Heart right ventricle (tissue), 16 donors: ENCODE measurements around the gene EGFR. TPM values are rescaled to one million over a fixed set of nuclear protein-coding genes. Genes with fewer than 3 reads are reported as not detected.
A peak's percentile ranks its signal among the peaks of the same experiment; 100 is the strongest.

Source experiments
- ATAC-seq, 8 donors: fragments of 200-7000 bp; cut with Tn5 transposase; one replicate each; pipeline ENCODE4 v1.9.1; 2020; ENCODE audit warnings: mild to moderate bottlenecking in 8 of 8, moderate library complexity in 8 of 8, moderate number of reproducible peaks in 1 of 8
- DNase-seq, 2 donors: peaks; one replicate each; pipeline ENCODE4 v3.0.0-alpha.2; 2020
- H3K27ac ChIP-seq, 10 donors: fragments of 200-600 bp; sonication (generic) in 2 of 10; one replicate each; pipeline versions ENCODE4 v1.5.0 to v1.8.0; 2020 to 2022; ENCODE audit warnings: mild to moderate bottlenecking in 3 of 10
- H3K27me3 ChIP-seq, 7 donors: fragments of 200-600 bp; one replicate each; pipeline ENCODE4 v1.8.0; 2021 to 2022; ENCODE audit warnings: mild to moderate bottlenecking in 2 of 7
- H3K36me3 ChIP-seq, 9 donors: fragments of 200-600 bp; sonication (generic) in 1 of 9; one replicate each; pipeline versions ENCODE4 v1.5.0 to v1.8.0; 2020 to 2022; ENCODE audit warnings: mild to moderate bottlenecking in 2 of 9
- H3K4me1 ChIP-seq, 9 donors: fragments of 200-600 bp; sonication (generic) in 1 of 9; one replicate each; pipeline versions ENCODE4 v1.5.0 to v1.8.0; 2020 to 2022; ENCODE audit warnings: mild to moderate bottlenecking in 4 of 9
- H3K4me3 ChIP-seq, 10 donors: fragments of 200-600 bp; sonication (generic) in 2 of 10; one replicate each; pipeline versions ENCODE4 v1.5.0 to v1.8.0; 2020 to 2022; ENCODE audit warnings: mild to moderate bottlenecking in 7 of 10, moderate library complexity in 2 of 10
- H3K9me3 ChIP-seq, 11 donors: fragments of 200-600 bp in 10 of 11; sonication (generic) in 2 of 11; one replicate each; pipeline versions ENCODE4 v1.5.0 to v1.8.0; 2013 to 2022; ENCODE audit warnings: mild to moderate bottlenecking in 2 of 11, control low read depth in 1 of 11, moderate library complexity in 1 of 11
- WGBS, 2 donors: extraction: QIAGEN DNeasy Blood & Tissue Kit; methylation state at CpG; one replicate each; pipeline ENCODE4 v1.1.7; 2013; ENCODE audit warnings: inconsistent platforms in 1 of 2; 5-methylcytosine and 5-hydroxymethylcytosine counted together
- intact Hi-C, 10 donors: fragments of 100-400 bp; cut with DNase I; formaldehyde crosslinking; loops; one replicate each; pipeline versions ENCODE4 v1.11.1 to v1.14.2; 2022
- polyA plus RNA-seq, 2 donors: library from polyadenylated mRNA; stranded (reverse); fragments of 200-250 nt; gene quantifications; one replicate each; pipeline ENCODE4 v1.2.3, GENCODE V29; 2013
- total RNA-seq, 10 donors: library from RNA; stranded (reverse); fragmentation: NEBNext Ultra II Directional in 3 of 10; extraction: Animal tissue kit (Norgen Biotek cat#: 25700) in 3 of 10; gene quantifications; one replicate each; pipeline versions ENCODE4 v1.2.1 to v1.2.4, GENCODE V29; 2021 to 2023
- TF ChIP-seq, protein P1 (sequence below), 9 donors: fragments of 200-600 bp; sonication (generic) in 2 of 9; IDR thresholded peaks; one replicate each; pipeline versions ENCODE4 v1.5.0 to v1.8.0; 2021 to 2022; ENCODE audit warnings: antibody characterized with exemption in 9 of 9, mild to moderate bottlenecking in 5 of 9, moderate library complexity in 1 of 9
- donor health status: Arrhythmogenic right ventricular cardiomyopathy.
- donor health status: ischemic (EF 13 %, LVEDD 7.1; RV severe dilation, severe dysfunction).
- donor health status: healthy with polysubstance abuse.
- donor health status: DM: no; HTN: yes; CAD: no.
- donor health status: DM: no; HTN: no; CAD: no.
- donor health status: ischemic (EF 25% LVEDD 6.9; RV normal size, moderate dysfunction).
- donor health status: ischemic (EF 25% LVEDD 5.7; RV mildly dilated, moderate dysfunction).
- donor health status: healthy.
- donor health status: DM: yes; HTN: yes; CAD: no.
- donor health status: Ischemic cardiomyopathy.
- donor health status: ischemic (EF 35%, LVEDD 5.7; RV mildly dilated, moderate dysfunction).
- donor health status: nonischemic (EF 11% LVEDD 7.7; RV severe dilation, severe dysfunction).
- donor health status: DM: yes; HTN: yes; CAD: no.
- donor health status: PGD.
- donor health status: ischemic (EF 29% LVEDD 5.4; RV normal size, mild dysfunction).
- donor health status: nonischemic (EF 23%, LVEDD 6.1; RV moderate dilation, normal function).

Gene EGFR
- total and polyA plus RNA-seq, 12 donors, result 1.9 to 13.5 (median 7.6) TPM

- ATAC-seq (no peak), DNase-seq (no peak)
- Histone ChIP-seq H3K9me3 (no peaks in the 10 kb centered on the region), H3K4me3 (no peak overlapping the region), H3K27me3 (no peaks in the 10 kb centered on the region), H3K27ac (peak overlapping the region in 1 of 10 donors; percentile 31), H3K4me1 (peaks cover 13 to 34% (median 22%) of the 10 kb centered on the region in 9 donors), H3K36me3 (peaks cover 0 to 53% (median 0%) of the 10 kb centered on the region in 9 donors)
- intact Hi-C loops, result loop anchor here in 2 of 10 donors (5.0 kb wide), 2 partner anchors 53 to 168 kb away; partner anchors contain the start of gene EGFR (in 1 of the 2)
- 88 to 92% methylated on average over 8 of the region's 8 CpGs for WGBS, 2 donors
- TF ChIP-seq, protein P1, sequence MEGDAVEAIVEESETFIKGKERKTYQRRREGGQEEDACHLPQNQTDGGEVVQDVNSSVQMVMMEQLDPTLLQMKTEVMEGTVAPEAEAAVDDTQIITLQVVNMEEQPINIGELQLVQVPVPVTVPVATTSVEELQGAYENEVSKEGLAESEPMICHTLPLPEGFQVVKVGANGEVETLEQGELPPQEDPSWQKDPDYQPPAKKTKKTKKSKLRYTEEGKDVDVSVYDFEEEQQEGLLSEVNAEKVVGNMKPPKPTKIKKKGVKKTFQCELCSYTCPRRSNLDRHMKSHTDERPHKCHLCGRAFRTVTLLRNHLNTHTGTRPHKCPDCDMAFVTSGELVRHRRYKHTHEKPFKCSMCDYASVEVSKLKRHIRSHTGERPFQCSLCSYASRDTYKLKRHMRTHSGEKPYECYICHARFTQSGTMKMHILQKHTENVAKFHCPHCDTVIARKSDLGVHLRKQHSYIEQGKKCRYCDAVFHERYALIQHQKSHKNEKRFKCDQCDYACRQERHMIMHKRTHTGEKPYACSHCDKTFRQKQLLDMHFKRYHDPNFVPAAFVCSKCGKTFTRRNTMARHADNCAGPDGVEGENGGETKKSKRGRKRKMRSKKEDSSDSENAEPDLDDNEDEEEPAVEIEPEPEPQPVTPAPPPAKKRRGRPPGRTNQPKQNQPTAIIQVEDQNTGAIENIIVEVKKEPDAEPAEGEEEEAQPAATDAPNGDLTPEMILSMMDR (IDR thresholded peaks at IDR 0.05), result no peak
Measured at GRCh38 chr7:55185321-55185802, 166.5 kb downstream of the EGFR start.

DNA sequence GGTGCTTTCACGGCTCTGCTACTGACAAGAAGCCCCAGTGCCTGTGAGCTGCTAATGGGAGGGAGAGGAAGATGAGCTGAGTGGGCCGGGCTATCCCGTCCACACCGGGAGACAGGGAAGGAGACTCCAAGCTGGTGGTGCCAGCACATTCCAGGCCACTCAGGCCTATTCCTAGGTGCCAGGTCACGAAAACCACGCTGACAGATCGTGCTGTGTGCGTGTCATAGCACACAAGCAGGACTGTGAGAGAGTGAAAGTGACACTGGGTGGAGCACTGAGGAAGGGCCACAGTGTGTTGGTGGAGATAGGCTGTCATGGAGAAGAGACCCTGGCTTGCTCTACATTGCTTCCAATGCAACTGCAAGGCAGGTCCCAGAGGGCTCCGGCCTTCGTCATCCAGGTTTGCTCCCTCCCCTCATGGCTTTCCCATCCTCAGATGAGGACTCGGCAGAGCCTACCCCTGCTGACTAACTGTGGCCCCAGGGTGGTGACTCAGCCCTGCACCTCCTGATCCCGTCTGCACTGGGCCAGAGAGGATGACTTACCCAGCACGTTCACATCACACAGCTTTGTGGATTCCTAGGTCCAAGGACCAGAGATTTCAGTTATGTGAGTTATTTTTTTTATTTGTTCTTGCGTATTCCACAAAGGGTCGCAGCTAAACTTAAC lies 167.3 kb downstream of the EGFR start:
- WGBS, 2 donors, result 92 to 94% methylated on average over 15 of the region's 15 CpGs
- TF ChIP-seq, protein P1 (IDR thresholded peaks at IDR 0.05), result no peak
- peaks cover 13 to 39% (median 22%) of the 10 kb centered on the region in 9 donors for H3K4me1 ChIP-seq
- DNase-seq (no peak), ATAC-seq (peak in 1 of 8 donors; percentile 75)
- H3K4me3 ChIP-seq, result no peak overlapping the region
- H3K36me3 ChIP-seq, result peaks cover 0 to 46% (median 0%) of the 10 kb centered on the region in 9 donors
- peak overlapping the region in 1 of 10 donors; percentile 31 for H3K27ac ChIP-seq
- H3K27me3 ChIP-seq, result no peaks in the 10 kb centered on the region
- H3K9me3 ChIP-seq, result no peaks in the 10 kb centered on the region
- intact Hi-C loops, result loop anchor here in 2 of 10 donors (5.0 kb wide), 2 partner anchors 54 to 169 kb away; partner anchors contain the start of gene EGFR (in 1 of the 2)

DNA sequence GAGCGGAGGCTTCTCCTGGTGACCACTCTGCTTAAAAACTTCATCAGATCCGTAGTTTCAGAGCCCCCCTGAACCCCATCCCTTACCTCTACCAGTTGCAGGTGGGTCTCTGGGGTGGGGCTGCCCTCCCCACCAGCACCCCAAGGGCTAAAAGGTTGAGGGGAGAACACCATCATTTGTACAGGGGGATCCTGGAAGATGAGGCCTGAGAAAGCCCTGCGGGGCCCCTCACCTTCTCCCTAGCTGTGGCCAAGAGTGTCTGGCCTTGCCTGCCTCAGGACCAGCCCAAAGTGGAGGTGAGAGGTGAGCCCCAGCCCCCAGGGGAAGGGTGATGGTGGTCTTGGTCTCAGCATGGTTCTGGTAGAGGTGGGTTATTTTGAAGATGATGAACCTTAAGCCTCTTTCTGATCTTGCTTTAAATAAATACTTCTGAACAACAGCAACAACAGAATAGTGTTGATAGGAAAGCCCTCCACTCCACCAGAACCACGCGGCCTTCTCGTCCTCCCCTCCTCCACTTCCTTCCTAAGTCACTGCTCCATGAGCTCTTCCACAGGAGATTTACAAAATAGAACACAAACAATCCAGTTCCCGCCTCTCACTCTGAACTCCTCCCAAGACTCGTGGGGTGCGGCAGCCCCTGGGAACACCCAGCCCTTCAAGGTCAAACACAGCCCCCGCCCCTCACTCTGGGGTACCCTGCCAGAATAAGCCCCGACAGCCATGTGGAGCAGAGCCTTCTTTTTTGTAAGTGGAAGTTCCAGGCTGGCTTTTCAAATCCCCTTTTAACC lies 169.1 kb downstream of the EGFR start:
- H3K27me3 ChIP-seq, result no peaks in the 10 kb centered on the region
- peak overlapping the region in 8 of 10 donors; percentile 37 to 79 (median 66) for H3K27ac ChIP-seq
- TF ChIP-seq, protein P1 (IDR thresholded peaks at IDR 0.05), result no peak
- no peak overlapping the region for H3K4me3 ChIP-seq
- no peaks in the 10 kb centered on the region for H3K9me3 ChIP-seq
- ATAC-seq, result peak in 6 of 8 donors; percentile 37 to 79 (median 66)
- DNase-seq, result peak; percentile 46 to 66
- peaks cover 0 to 40% (median 0%) of the 10 kb centered on the region in 9 donors for H3K36me3 ChIP-seq
- intact Hi-C loops, result loop anchor here in 2 of 10 donors (5.0 kb wide), 2 partner anchors 56 to 171 kb away; partner anchors contain the start of gene EGFR (in 1 of the 2)
- 49 to 59% methylated on average over 11 of the region's 11 CpGs for WGBS, 2 donors
- peaks cover 13 to 56% (median 33%) of the 10 kb centered on the region in 9 donors for H3K4me1 ChIP-seq

- Histone ChIP-seq H3K9me3 (no peaks in the 10 kb centered on the region), H3K4me1 (peaks cover 13 to 63% (median 33%) of the 10 kb centered on the region in 9 donors), H3K36me3 (peaks cover 0 to 32% (median 0%) of the 10 kb centered on the region in 9 donors), H3K27ac (peak overlapping the region in 7 of 10 donors; percentile 20 to 79 (median 68)), H3K27me3 (no peaks in the 10 kb centered on the region), H3K4me3 (no peak overlapping the region)
- ATAC-seq, result no peak
- TF ChIP-seq, protein P1 (IDR thresholded peaks at IDR 0.05), result no peak
- no peak for DNase-seq
- intact Hi-C loops, result loop anchor here in 2 of 10 donors (5.0 kb wide), 2 partner anchors 56 to 171 kb away; partner anchors contain the start of gene EGFR (in 1 of the 2)
- 64 to 78% methylated on average over 15 of the region's 15 CpGs for WGBS, 2 donors
Measured at GRCh38 chr7:55188590-55189138, 169.8 kb downstream of the EGFR start.
